ENCODE measurements around the gene CFAP43.

CFAP43 gene

DNA sequence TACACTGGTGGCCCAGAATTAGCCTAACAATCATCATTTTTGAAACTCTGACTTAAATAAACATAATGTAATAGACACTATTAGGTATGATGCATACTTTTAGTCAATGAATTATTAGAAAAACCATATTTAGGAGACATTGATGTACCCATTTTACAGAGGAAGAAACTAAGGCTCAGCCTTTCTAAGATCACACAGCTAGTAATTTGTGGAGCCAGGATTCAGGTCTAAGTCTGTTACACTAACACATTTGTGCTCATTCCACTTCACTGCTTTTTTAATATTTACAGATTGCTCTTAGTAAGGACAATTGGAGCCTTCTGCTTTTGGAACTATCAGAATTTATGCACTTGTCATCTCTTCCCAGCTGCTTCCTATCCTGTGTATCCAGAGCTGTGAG lies 8.9 kb downstream of the CFAP43 start:
- H3K27ac ChIP-seq (ENCODE audit: low read depth, low read length) = no peak overlapping the region
- DNase-seq = no peak
- H2BK12ac ChIP-seq (ENCODE audit: low read length) = no peak overlapping the region
- H3K18ac ChIP-seq (ENCODE audit: low read length) = no peak overlapping the region
- H2AK5ac ChIP-seq (ENCODE audit: low read length) = no peak overlapping the region
- no peaks in the 10 kb centered on the region for H3K36me3 ChIP-seq (ENCODE audit: control insufficient read depth in 1 of 2, insufficient read depth in 2 of 2, low read length in 2 of 2)
- no peak overlapping the region for H2BK5ac ChIP-seq (ENCODE audit: low read depth, low read length, poor library complexity)
- no peaks in the 10 kb centered on the region for H3K79me1 ChIP-seq (ENCODE audit: low read length)
- H3K79me2 ChIP-seq (ENCODE audit: control insufficient read depth, insufficient read depth, low read length, poor library complexity) = no peaks in the 10 kb centered on the region
- no peaks in the 10 kb centered on the region for H3K4me1 ChIP-seq (ENCODE audit: control insufficient read depth in 1 of 2, insufficient read depth in 2 of 2, low read length in 2 of 2)
- no peaks in the 10 kb centered on the region for H3K9me3 ChIP-seq (ENCODE audit: insufficient read depth, low read depth, low read length)
- no peak overlapping the region for H3K14ac ChIP-seq (ENCODE audit: low read length)
- no peak overlapping the region for H4K8ac ChIP-seq (ENCODE audit: low read depth, low read length)
- no peak overlapping the region for H4K12ac ChIP-seq (ENCODE audit: low read depth, low read length)
- H3K23ac ChIP-seq (ENCODE audit: low read length) = no peak overlapping the region
- no peak overlapping the region for H4K91ac ChIP-seq (ENCODE audit: low read depth, low read length)
- no peak overlapping the region for H3K4me2 ChIP-seq (ENCODE audit: low read length)
- no peak overlapping the region for H3K4ac ChIP-seq (ENCODE audit: low read depth, low read length)
- no peak overlapping the region for H2AFZ ChIP-seq (ENCODE audit: insufficient read depth, low read length, poor library complexity)
- H3K27me3 ChIP-seq (ENCODE audit: insufficient read depth, low read length) = no peaks in the 10 kb centered on the region
- H3K4me3 ChIP-seq (ENCODE audit: low read depth, low read length) = no peak overlapping the region
- no peak overlapping the region for H2BK120ac ChIP-seq (ENCODE audit: insufficient read depth, low read length, poor library complexity)
- H3K9ac ChIP-seq (ENCODE audit: low read length) = no peak overlapping the region

DNA sequence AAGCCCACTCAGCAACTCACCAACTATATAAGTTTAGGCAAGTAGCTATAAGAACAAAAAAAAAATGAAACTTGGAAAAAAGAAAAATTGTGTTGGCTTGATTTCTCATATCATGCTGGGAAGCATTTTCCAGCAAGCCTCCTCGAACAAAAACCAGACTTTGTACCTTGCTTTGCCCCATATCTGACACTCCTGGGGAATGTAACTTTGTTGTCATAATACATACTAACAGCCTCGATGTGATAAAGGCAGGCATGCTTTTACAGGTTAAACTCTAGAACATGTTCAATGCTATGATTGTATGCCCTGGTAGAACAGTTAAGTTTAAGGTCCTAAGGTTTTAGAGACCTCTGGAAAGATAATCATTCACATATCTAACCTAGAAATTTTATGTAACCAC lies 11.6 kb downstream of the CFAP43 start:
- no peak overlapping the region for H2AK5ac ChIP-seq (ENCODE audit: low read length)
- H4K91ac ChIP-seq (ENCODE audit: low read depth, low read length) = no peak overlapping the region
- H2BK12ac ChIP-seq (ENCODE audit: low read length) = no peak overlapping the region
- no peak overlapping the region for H3K18ac ChIP-seq (ENCODE audit: low read length)
- H3K4me2 ChIP-seq (ENCODE audit: low read length) = no peak overlapping the region
- H3K9ac ChIP-seq (ENCODE audit: low read length) = no peak overlapping the region
- no peaks in the 10 kb centered on the region for H3K27me3 ChIP-seq (ENCODE audit: insufficient read depth, low read length)
- no peak overlapping the region for H2BK120ac ChIP-seq (ENCODE audit: insufficient read depth, low read length, poor library complexity)
- H4K12ac ChIP-seq (ENCODE audit: low read depth, low read length) = no peak overlapping the region
- H2BK5ac ChIP-seq (ENCODE audit: low read depth, low read length, poor library complexity) = no peak overlapping the region
- H3K14ac ChIP-seq (ENCODE audit: low read length) = no peak overlapping the region
- no peaks in the 10 kb centered on the region for H3K36me3 ChIP-seq (ENCODE audit: control insufficient read depth in 1 of 2, insufficient read depth in 2 of 2, low read length in 2 of 2)
- no peaks in the 10 kb centered on the region for H3K79me2 ChIP-seq (ENCODE audit: control insufficient read depth, insufficient read depth, low read length, poor library complexity)
- no peaks in the 10 kb centered on the region for H3K9me3 ChIP-seq (ENCODE audit: insufficient read depth, low read depth, low read length)
- no peak overlapping the region for H3K23ac ChIP-seq (ENCODE audit: low read length)
- WGBS (ENCODE audit: extremely low coverage, insufficient coverage, insufficient read length) = no CpG with 5 or more reads among the region's 2 CpGs
- no peak overlapping the region for H3K4ac ChIP-seq (ENCODE audit: low read depth, low read length)
- no peaks in the 10 kb centered on the region for H3K79me1 ChIP-seq (ENCODE audit: low read length)
- H3K4me1 ChIP-seq (ENCODE audit: control insufficient read depth in 1 of 2, insufficient read depth in 2 of 2, low read length in 2 of 2) = no peaks in the 10 kb centered on the region
- no peak overlapping the region for H4K8ac ChIP-seq (ENCODE audit: low read depth, low read length)
- no peak overlapping the region for H2AFZ ChIP-seq (ENCODE audit: insufficient read depth, low read length, poor library complexity)
- DNase-seq = no peak
- H3K27ac ChIP-seq (ENCODE audit: low read depth, low read length) = no peak overlapping the region
- no peak overlapping the region for H3K4me3 ChIP-seq (ENCODE audit: low read depth, low read length)

DNA sequence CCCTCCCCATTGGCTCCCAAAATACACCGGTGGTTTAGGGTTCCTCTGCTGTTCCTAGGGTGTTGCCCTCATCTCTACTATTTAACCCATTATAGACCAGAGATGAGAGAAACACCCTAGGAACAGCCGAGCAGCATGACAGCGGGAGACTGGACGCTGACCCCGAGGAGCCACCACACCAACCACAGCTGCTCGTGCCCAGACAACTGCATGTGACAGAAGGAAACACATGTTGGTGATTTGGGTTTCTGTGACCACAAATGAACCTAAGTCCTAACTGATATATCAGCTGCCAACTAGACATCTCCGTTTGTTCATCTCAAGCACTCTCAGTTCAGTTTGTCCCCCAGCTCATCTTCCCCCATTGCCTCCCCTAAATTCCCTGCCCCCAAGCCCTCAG lies 13.4 kb downstream of the CFAP43 start:
- H3K9ac ChIP-seq (ENCODE audit: low read length) = no peak overlapping the region
- H3K79me1 ChIP-seq (ENCODE audit: low read length) = no peaks in the 10 kb centered on the region
- no peaks in the 10 kb centered on the region for H3K4me1 ChIP-seq (ENCODE audit: control insufficient read depth in 1 of 2, insufficient read depth in 2 of 2, low read length in 2 of 2)
- no peak overlapping the region for H4K12ac ChIP-seq (ENCODE audit: low read depth, low read length)
- DNase-seq = no peak
- no peak overlapping the region for H3K4me2 ChIP-seq (ENCODE audit: low read length)
- no peak overlapping the region for H2BK5ac ChIP-seq (ENCODE audit: low read depth, low read length, poor library complexity)
- H3K27ac ChIP-seq (ENCODE audit: low read depth, low read length) = no peak overlapping the region
- WGBS (ENCODE audit: extremely low coverage, insufficient coverage, insufficient read length) = no CpG with 5 or more reads among the region's 7 CpGs
- no peak overlapping the region for H2AFZ ChIP-seq (ENCODE audit: insufficient read depth, low read length, poor library complexity)
- H3K9me3 ChIP-seq (ENCODE audit: insufficient read depth, low read depth, low read length) = no peaks in the 10 kb centered on the region
- no peak overlapping the region for H3K23ac ChIP-seq (ENCODE audit: low read length)
- no peak overlapping the region for H3K14ac ChIP-seq (ENCODE audit: low read length)
- no peak overlapping the region for H4K91ac ChIP-seq (ENCODE audit: low read depth, low read length)
- no peak overlapping the region for H3K18ac ChIP-seq (ENCODE audit: low read length)
- no peaks in the 10 kb centered on the region for H3K27me3 ChIP-seq (ENCODE audit: insufficient read depth, low read length)
- no peak overlapping the region for H2BK120ac ChIP-seq (ENCODE audit: insufficient read depth, low read length, poor library complexity)
- no peak overlapping the region for H3K4me3 ChIP-seq (ENCODE audit: low read depth, low read length)
- H4K8ac ChIP-seq (ENCODE audit: low read depth, low read length) = no peak overlapping the region
- no peaks in the 10 kb centered on the region for H3K36me3 ChIP-seq (ENCODE audit: control insufficient read depth in 1 of 2, insufficient read depth in 2 of 2, low read length in 2 of 2)
- no peaks in the 10 kb centered on the region for H3K79me2 ChIP-seq (ENCODE audit: control insufficient read depth, insufficient read depth, low read length, poor library complexity)
- no peak overlapping the region for H3K4ac ChIP-seq (ENCODE audit: low read depth, low read length)
- H2AK5ac ChIP-seq (ENCODE audit: low read length) = no peak overlapping the region
- no peak overlapping the region for H2BK12ac ChIP-seq (ENCODE audit: low read length)

DNA sequence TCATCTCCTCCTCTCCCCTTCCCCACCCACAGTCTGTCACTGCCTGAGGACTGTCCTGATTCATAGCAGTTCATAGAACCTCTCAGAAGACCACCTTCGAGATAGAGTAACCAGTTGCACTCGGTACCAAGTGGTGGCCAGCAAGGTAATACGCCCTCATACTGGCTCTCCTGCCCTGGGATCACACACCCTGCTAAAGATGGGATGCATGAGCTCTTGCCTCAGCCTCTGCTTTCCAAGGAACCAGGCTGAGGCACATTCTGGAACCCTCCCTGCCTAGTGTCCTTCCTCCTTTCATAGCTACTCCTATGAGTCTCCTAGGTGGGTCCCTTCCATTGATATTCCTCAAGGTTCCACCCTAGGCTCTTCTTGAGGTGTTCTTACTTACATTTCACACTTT lies 15.5 kb downstream of the CFAP43 start:
- Histone ChIP-seq H3K4me3 (ENCODE audit: low read depth, low read length) (no peak overlapping the region), H4K91ac (ENCODE audit: low read depth, low read length) (no peak overlapping the region), H3K4me2 (ENCODE audit: low read length) (no peak overlapping the region), H4K8ac (ENCODE audit: low read depth, low read length) (no peak overlapping the region), H3K9me3 (ENCODE audit: insufficient read depth, low read depth, low read length) (no peaks in the 10 kb centered on the region), H3K23ac (ENCODE audit: low read length) (no peak overlapping the region), H3K27me3 (ENCODE audit: insufficient read depth, low read length) (no peaks in the 10 kb centered on the region), H4K12ac (ENCODE audit: low read depth, low read length) (no peak overlapping the region), H3K79me2 (ENCODE audit: control insufficient read depth, insufficient read depth, low read length, poor library complexity) (no peaks in the 10 kb centered on the region), H2BK120ac (ENCODE audit: insufficient read depth, low read length, poor library complexity) (no peak overlapping the region), H2BK12ac (ENCODE audit: low read length) (no peak overlapping the region), H3K27ac (ENCODE audit: low read depth, low read length) (no peak overlapping the region), H3K14ac (ENCODE audit: low read length) (no peak overlapping the region), H3K18ac (ENCODE audit: low read length) (no peak overlapping the region), H3K9ac (ENCODE audit: low read length) (no peak overlapping the region), H3K4me1 (ENCODE audit: control insufficient read depth in 1 of 2, insufficient read depth in 2 of 2, low read length in 2 of 2) (no peaks in the 10 kb centered on the region), H2BK5ac (ENCODE audit: low read depth, low read length, poor library complexity) (no peak overlapping the region), H2AFZ (ENCODE audit: insufficient read depth, low read length, poor library complexity) (no peak overlapping the region), H3K36me3 (ENCODE audit: control insufficient read depth in 1 of 2, insufficient read depth in 2 of 2, low read length in 2 of 2) (no peaks in the 10 kb centered on the region), H3K79me1 (ENCODE audit: low read length) (no peaks in the 10 kb centered on the region), H2AK5ac (ENCODE audit: low read length) (no peak overlapping the region), H3K4ac (ENCODE audit: low read depth, low read length) (no peak overlapping the region)
- no peak for DNase-seq
- no CpG with 5 or more reads among the region's 3 CpGs for whole genome bisulfite sequencing (ENCODE audit: extremely low coverage, insufficient coverage, insufficient read length)

Measured in trophoblast cell (in vitro differentiated cells and primary cell).